GDM1 (cell line): Measurements from ENCODE around the gene APBA2.
A peak's percentile ranks its signal among the peaks of the same experiment; 100 is the strongest.

Experiments used
- DNase-seq: peaks from one replicate; lab custom pipeline; 2025; lab: John Stamatoyannopoulos, UW

Gene APBA2

DNA sequence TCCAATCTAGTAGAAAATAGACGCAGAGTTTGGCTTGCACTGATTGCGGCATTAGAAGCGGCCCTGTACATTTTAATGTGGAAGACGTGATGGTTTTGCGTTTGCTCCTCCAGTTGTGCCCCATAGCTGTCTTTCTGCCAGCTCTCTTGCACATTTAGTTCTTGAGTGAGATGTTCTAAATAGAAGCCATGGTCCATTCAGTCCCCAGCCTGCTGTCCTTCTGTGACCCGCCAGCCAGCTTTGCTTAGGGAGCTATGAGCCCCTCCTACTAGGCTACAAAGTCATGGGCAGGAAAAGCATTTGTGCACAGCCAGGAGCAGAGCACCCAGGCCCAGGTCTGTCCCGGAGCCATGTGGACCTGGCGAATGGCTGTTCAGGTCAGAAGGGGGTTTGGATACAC is 50.3 kb downstream of the APBA2 start:
- no peak for DNase-seq

DNA sequence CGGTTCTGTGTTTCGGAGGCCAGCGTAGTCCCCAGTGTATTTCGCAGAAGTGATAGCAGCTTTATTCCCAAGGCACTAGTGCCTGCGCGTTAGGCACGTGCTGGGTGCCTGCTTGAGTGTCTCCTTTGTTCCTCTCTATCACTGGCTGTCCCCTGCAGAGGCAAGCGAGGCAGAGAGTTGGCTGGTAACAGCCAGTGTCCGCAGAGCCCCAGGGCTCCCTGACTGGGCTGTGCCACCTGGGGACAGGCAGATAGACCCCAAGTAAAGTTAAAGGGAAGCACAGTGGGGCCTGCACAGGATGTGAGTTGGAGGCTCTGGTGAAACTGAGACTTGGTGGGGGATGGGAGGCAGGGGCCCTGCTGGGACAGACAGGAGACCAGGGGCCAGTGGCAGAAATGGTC is 50.7 kb downstream of the APBA2 start:
- no peak for DNase-seq

- no peak for DNase-seq
These were observed 51.5 kb downstream of the APBA2 start for GRCh38 chr15:28937271-28937670.

DNA sequence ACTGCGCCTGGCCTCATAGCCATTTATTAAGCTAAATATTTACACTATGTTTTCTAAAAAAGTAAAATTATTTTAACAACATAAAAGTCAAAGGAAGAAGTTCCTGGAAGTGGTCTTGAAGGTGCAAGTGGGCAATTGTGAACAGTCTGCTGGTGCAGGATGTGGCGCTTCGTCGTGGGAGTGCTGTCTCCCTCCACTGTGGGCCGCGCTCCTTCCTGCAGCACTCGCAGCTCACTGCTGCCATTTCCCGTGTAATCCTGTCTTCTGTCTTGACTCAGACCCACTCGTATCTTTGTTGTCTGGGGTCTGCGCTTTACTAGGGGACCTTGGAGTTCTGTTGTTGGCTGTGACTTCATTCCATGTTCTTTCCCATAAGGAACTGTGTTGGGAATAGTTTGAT is 56.3 kb downstream of the APBA2 start:
- peak; percentile 33 for DNase-seq

DNA sequence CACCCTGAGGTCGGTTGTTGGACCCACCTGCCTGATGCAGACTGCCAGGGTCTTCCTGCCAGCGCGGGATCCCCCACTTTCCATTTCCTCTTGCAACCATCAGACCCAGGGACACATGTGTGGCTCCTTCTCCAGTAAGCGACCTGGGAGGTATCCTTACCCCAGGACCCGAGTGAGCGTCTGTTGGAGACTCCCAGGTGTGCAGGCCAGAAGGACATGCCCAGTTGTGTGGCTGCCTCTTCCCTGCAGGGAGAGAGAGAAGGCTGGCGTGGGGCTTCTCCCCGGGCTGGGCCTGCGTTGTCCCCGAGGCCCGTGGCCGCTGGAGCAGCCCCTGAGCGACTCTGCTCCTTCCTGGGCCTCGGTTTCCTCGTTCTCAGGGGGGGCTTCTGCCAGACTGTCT is 56.8 kb downstream of the APBA2 start:
- DNase-seq: no peak

DNA sequence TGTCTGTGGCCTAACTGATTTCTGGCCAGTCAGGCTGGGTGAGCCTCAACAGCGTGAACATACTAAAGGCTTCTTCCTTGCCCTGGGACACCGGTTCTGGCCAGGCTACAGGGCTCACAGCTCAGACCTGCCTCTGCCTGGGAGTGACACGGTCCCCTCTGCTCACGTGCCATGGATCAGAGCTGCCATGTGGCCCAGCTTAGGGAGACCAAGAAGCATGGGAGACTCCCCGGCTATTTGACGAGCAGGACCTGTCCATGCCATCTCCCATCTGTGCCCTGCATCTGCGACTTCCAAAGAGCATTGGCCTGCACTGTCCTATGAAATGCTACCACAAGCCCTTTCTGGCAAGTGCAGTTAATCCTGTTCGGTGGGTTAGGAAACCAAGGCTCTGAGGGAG is 57.4 kb downstream of the APBA2 start:
- no peak for DNase-seq

DNA sequence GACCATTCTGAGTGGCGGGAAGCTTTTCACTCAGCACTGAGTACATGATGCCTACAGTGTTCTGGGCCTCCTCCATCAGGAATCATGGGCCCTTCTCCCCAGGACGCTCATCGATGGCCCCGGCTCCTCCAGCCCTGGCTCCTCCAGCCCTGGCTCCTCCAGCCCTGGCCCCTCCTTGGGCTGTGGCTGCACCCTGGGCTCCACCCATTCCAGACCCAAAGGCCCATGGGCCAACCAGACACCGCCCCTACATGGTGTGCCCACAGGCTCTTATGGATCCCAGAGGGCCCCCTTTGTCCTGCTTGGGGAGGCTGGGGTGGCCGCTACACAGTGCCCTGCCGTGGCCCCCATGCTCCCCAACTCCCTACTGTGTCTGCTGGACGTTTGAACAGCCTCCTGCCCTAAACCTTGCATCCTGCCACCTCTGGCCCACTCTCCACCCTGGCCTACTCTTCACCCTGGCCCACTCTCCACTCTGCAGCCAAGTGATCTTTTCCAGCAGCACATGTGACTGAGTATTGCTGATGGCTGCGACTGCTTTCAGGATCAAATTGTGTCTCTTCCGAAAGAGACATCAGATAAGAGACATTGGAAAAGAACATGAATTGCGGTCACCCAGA is 57.9 kb downstream of the APBA2 start:
- no peak for DNase-seq

- DNase-seq: no peak
These were observed 58.5 kb downstream of the APBA2 start for GRCh38 chr15:28944286-28944685.

GRCh38 chr15:28944696-28945300 is 59.0 kb downstream of the APBA2 start:
- no peak for DNase-seq

GRCh38 chr15:28945626-28946230 is 60.0 kb downstream of the APBA2 start:
- DNase-seq: no peak

GRCh38 chr15:28946803-28947202 is 61.0 kb downstream of the APBA2 start:
- no peak for DNase-seq

- no peak for DNase-seq
These were observed 61.5 kb downstream of the APBA2 start for GRCh38 chr15:28947221-28947674.

DNA sequence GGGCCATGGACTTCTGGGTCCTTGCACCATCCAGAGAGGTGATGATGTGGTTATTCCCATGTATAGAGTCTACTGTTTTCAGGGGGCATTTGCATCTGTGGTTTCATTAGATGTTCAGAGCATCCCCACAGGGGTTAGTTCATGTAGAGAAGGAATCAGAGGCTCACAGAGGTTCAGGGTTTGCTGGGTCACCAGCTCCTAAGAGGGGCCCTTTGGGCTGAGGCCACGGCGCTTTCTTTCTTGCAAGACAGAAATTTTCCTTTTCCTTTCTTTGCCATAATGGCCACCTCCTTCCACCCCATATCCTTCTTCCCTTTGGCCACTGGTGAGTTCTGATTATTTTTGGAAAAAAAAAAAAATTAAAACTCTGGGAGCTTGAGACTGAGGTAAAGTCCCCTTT is 62.3 kb downstream of the APBA2 start:
- no peak for DNase-seq

GRCh38 chr15:28950916-28951315 is 65.1 kb downstream of the APBA2 start:
- no peak for DNase-seq

DNA sequence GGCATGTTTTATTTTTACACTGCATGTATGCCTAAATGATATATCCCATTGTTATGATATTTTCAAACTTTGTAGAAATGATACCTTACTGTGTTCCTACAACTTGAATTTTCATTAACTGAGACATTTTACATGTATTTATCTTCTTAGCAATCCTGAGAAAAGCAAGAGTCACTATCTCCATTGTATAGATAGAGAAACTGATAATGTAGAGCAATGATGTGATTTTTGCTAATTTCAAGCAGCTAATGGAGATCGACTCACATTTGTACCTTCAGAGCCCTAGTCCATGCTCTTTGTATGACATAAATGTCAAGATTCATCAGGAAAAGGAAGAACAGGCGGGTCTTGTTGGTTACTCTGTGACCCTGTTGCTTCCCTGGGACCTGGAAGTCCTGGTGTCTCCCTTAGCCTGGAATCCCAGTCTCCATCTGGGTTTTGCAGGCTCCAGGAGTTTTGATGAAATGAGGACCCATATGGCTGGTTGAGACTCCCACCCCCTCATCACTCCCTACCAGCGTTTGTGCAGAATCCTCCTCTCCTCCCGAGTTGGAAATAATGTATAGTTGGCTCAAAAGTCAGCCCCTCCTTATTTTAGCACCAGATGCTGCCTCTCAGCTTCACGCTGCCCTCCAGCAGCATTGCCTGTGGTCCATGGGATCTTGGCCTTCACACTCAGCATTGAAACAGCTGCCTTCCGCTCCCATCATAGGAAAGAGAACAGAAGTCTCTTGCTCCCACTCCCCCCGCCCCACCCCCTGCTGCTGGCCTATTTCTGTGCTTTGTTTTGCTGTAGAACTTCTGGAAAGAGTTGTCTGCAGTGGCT is 67.1 kb downstream of the APBA2 start:
- DNase-seq: no peak

GRCh38 chr15:28953573-28954195 is 67.9 kb downstream of the APBA2 start:
- no peak for DNase-seq

GRCh38 chr15:28954466-28955159 is 68.8 kb downstream of the APBA2 start:
- DNase-seq: no peak

- DNase-seq: peak; percentile 69
These were observed 69.6 kb downstream of the APBA2 start for GRCh38 chr15:28955160-28955992.

- no peak for DNase-seq
These were observed 70.2 kb downstream of the APBA2 start for GRCh38 chr15:28955993-28956421.

DNA sequence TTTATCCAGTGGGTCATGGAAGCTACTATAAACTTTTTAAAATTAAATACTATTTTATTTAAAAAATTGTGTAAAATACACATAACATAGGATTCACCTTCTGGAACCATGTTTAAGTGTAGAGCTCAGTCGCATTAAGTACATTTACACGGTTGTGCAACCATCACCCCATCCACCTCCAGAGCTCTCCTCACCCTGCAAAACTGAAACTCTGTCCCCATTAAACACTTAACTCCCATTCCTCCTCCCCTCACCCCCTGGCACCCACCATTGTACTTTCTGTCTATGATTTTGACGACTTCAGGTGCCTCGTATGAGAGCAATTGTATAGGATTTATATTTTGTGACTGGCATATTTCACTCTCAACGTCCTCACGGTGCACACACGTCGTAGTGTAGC is 70.7 kb downstream of the APBA2 start:
- no peak for DNase-seq
